ENCODE data around the gene TDRD9. TPM values are rescaled to one million over a fixed set of nuclear protein-coding genes. Genes with fewer than 3 reads are reported as not detected.

TDRD9 gene
- total RNA-seq, 1 experiment from 2014 or later = not detected

GRCh38 chr14:104019029-104019428 lies 90.8 kb downstream of the TDRD9 start:
- POLR2A ChIA-PET (ENCODE audit: low non-redundant PET) = no interaction called here
- Histone ChIP-seq H3K4me1 (ENCODE audit: insufficient read depth, low read length, poor library complexity, severe bottlenecking) (no peaks in the 10 kb centered on the region), H3K4me3 (ENCODE audit: low read depth, low read length, poor library complexity, severe bottlenecking) (no peak overlapping the region), H3K9me3 (ENCODE audit: low read depth, low read length, poor library complexity, severe bottlenecking) (no peaks in the 10 kb centered on the region), H3K36me3 (ENCODE audit: insufficient read depth, low read length, poor library complexity, severe bottlenecking) (no peaks in the 10 kb centered on the region), H3K27ac (ENCODE audit: low read depth, low read length, poor library complexity, severe bottlenecking) (no peak overlapping the region), H3K27me3 (replicated peaks; ENCODE audit: insufficient read depth, low read depth, low read length, poor library complexity) (no peaks in the 10 kb centered on the region)
- intact Hi-C loops (cut with micrococcal nuclease; ENCODE audit: unreplicated experiment) = no loop called here
- TF ChIP-seq CTCF (conservative IDR thresholded peaks at IDR 0.05; ENCODE audit: low read depth, low read length) (no peak), EZH2 (IDR thresholded peaks at IDR 0.05; ENCODE audit: borderline replicate concordance, low read depth, low read length, poor library complexity, severe bottlenecking) (no peak)
- BruUV-seq (replicated peaks) = no TSS peak
- CTCF ChIA-PET = no interaction called here
- no peak for DNase-seq (ENCODE audit: low spot score)

- Histone ChIP-seq H3K36me3 (ENCODE audit: insufficient read depth, low read length, poor library complexity, severe bottlenecking) (no peaks in the 10 kb centered on the region), H3K9me3 (ENCODE audit: low read depth, low read length, poor library complexity, severe bottlenecking) (no peaks in the 10 kb centered on the region), H3K4me3 (ENCODE audit: low read depth, low read length, poor library complexity, severe bottlenecking) (no peak overlapping the region), H3K4me1 (ENCODE audit: insufficient read depth, low read length, poor library complexity, severe bottlenecking) (no peaks in the 10 kb centered on the region), H3K27ac (ENCODE audit: low read depth, low read length, poor library complexity, severe bottlenecking) (no peak overlapping the region), H3K27me3 (replicated peaks; ENCODE audit: insufficient read depth, low read depth, low read length, poor library complexity) (no peaks in the 10 kb centered on the region)
- intact Hi-C loops (cut with micrococcal nuclease; ENCODE audit: unreplicated experiment) = no loop called here
- POLR2A ChIA-PET (ENCODE audit: low non-redundant PET) = no interaction called here
- DNase-seq (ENCODE audit: low spot score) = no peak
- TF ChIP-seq CTCF (conservative IDR thresholded peaks at IDR 0.05; ENCODE audit: low read depth, low read length) (no peak), EZH2 (IDR thresholded peaks at IDR 0.05; ENCODE audit: borderline replicate concordance, low read depth, low read length, poor library complexity, severe bottlenecking) (no peak)
- CTCF ChIA-PET = no interaction called here
- no TSS peak for BruUV-seq (replicated peaks)
Measured at GRCh38 chr14:104019806-104020205, 91.5 kb downstream of the TDRD9 start.

- TF ChIP-seq EZH2 (IDR thresholded peaks at IDR 0.05; ENCODE audit: borderline replicate concordance, low read depth, low read length, poor library complexity, severe bottlenecking) (no peak), CTCF (conservative IDR thresholded peaks at IDR 0.05; ENCODE audit: low read depth, low read length) (no peak)
- Histone ChIP-seq H3K27me3 (replicated peaks; ENCODE audit: insufficient read depth, low read depth, low read length, poor library complexity) (no peaks in the 10 kb centered on the region), H3K4me1 (ENCODE audit: insufficient read depth, low read length, poor library complexity, severe bottlenecking) (no peaks in the 10 kb centered on the region), H3K27ac (ENCODE audit: low read depth, low read length, poor library complexity, severe bottlenecking) (no peak overlapping the region), H3K9me3 (ENCODE audit: low read depth, low read length, poor library complexity, severe bottlenecking) (no peaks in the 10 kb centered on the region), H3K36me3 (ENCODE audit: insufficient read depth, low read length, poor library complexity, severe bottlenecking) (no peaks in the 10 kb centered on the region), H3K4me3 (ENCODE audit: low read depth, low read length, poor library complexity, severe bottlenecking) (no peak overlapping the region)
- CTCF ChIA-PET = no interaction called here
- POLR2A ChIA-PET (ENCODE audit: low non-redundant PET) = no interaction called here
- DNase-seq (ENCODE audit: low spot score) = no peak
- no TSS peak for BruUV-seq (replicated peaks)
- intact Hi-C loops (cut with micrococcal nuclease; ENCODE audit: unreplicated experiment) = no loop called here
Measured at GRCh38 chr14:104020471-104020870, 92.2 kb downstream of the TDRD9 start.
